K562 (cell line): ENCODE measurements around the gene IL4I1. TPM values are rescaled to one million over a fixed set of nuclear protein-coding genes. Genes with fewer than 3 reads are reported as not detected.

Experiments used
- EZH2 ChIP-seq: IDR thresholded peaks from 2 replicates; pipeline ENCODE4 v1.6.1; 2012; ENCODE audit warnings: low read depth, mild to moderate bottlenecking, inconsistent platforms, low read length, borderline replicate concordance
- HDAC6 ChIP-seq: IDR thresholded peaks from 2 replicates; pipeline ENCODE4 v1.6.1; 2012; ENCODE audit warnings: low read depth, mild to moderate bottlenecking, control low read depth, inconsistent platforms, low read length, moderate library complexity
- HMGN3 ChIP-seq: IDR thresholded peaks from 2 replicates; pipeline ENCODE4 v1.6.1; 2011; ENCODE audit warnings: borderline replicate concordance, low read depth, mild to moderate bottlenecking, mixed read lengths, low read length; ENCODE audit not compliant: insufficient read length; ENCODE audit errors: extremely low read depth
- IRF2 ChIP-seq: sonication (generic); formaldehyde crosslinking; IDR thresholded peaks from 2 replicates; pipeline ENCODE4 v1.8.1; 2022; ENCODE audit warnings: mild to moderate bottlenecking, missing genetic modification reagents
- IRF9 ChIP-seq: fragments of 450-650 bp; IDR thresholded peaks from 2 replicates; pipeline ENCODE4 v1.6.1; 2016; ENCODE audit warnings: missing biosample characterization, missing genetic modification characterization
- MAX ChIP-seq: sonication (generic); formaldehyde crosslinking; IDR thresholded peaks from 2 replicates; pipeline ENCODE4 v1.9.0; 2022; ENCODE audit warnings: mild to moderate bottlenecking, missing genetic modification reagents
- MBD2 ChIP-seq: sonication (generic); IDR thresholded peaks from 2 replicates; pipeline ENCODE4 v1.6.1; 2016; ENCODE audit warnings: low read depth, borderline replicate concordance
- NFXL1 ChIP-seq: fragments of 450-650 bp; formaldehyde crosslinking; IDR thresholded peaks from 2 replicates; pipeline ENCODE4 v1.4.0; 2021; ENCODE audit warnings: mild to moderate bottlenecking
- NR2C2 ChIP-seq, 2 experiments: fragments of 200-800 bp in 1 of 2; sonication (Bioruptor generic) in 1 of 2; sonication (generic) in 1 of 2; formaldehyde crosslinking in 1 of 2; IDR thresholded peaks; 2 replicates each; pipeline versions ENCODE4 v1.6.1 to v1.8.0; 2016 to 2022; ENCODE audit warnings: mild to moderate bottlenecking in 1 of 2, missing compliant biosample characterization in 1 of 2, missing genetic modification characterization in 1 of 2, missing genetic modification reagents in 1 of 2
- REST ChIP-seq, 2 experiments: fragments of 450-650 bp; formaldehyde crosslinking in 1 of 2; IDR thresholded peaks; 2 replicates each; pipeline versions ENCODE4 v1.4.0 to v1.6.1; 2014 to 2020; ENCODE audit warnings: mild to moderate bottlenecking in 2 of 2, borderline replicate concordance in 1 of 2, low read depth in 1 of 2
- SLC30A9 ChIP-seq: fragments of 250-450 bp; sonication (Bioruptor Pico); IDR thresholded peaks from 2 replicates; pipeline ENCODE4 v1.8.0; 2022; ENCODE audit warnings: mild to moderate bottlenecking, moderate library complexity
- SMARCA4 ChIP-seq: fragments of 450-650 bp; IDR thresholded peaks from 2 replicates; pipeline ENCODE4 v1.6.1; 2016
- SP1 ChIP-seq: sonication (generic); formaldehyde crosslinking; IDR thresholded peaks from 2 replicates; pipeline ENCODE4 v1.8.1; 2022; ENCODE audit warnings: mild to moderate bottlenecking, missing genetic modification reagents
- XRCC5 ChIP-seq: fragments of 200-400 bp; formaldehyde crosslinking; IDR thresholded peaks from 2 replicates; pipeline ENCODE4 v1.6.1; 2017; ENCODE audit warnings: low read depth, mild to moderate bottlenecking, low read length
- ZBTB1 ChIP-seq: sonication (generic); formaldehyde crosslinking; IDR thresholded peaks from 2 replicates; pipeline ENCODE4 v1.8.1; 2023; ENCODE audit warnings: missing genetic modification reagents, low read depth, mild to moderate bottlenecking, borderline replicate concordance
- ZNF165 ChIP-seq: fragments of 250-450 bp; sonication (Bioruptor Pico); IDR thresholded peaks from 2 replicates; pipeline ENCODE4 v1.4.0; 2020; ENCODE audit warnings: borderline replicate concordance
- ZNF717 ChIP-seq: fragments of 250-450 bp; sonication (Bioruptor Pico); IDR thresholded peaks from 2 replicates; pipeline ENCODE4 v1.5.0; 2021
- polyA plus RNA-seq, 8 experiments: library from polyadenylated mRNA; depleted of rRNA in 4 of 8; stranded (reverse) in 5 of 8; unstranded in 3 of 8; fragments of >200 nt; fragmentation: Nextera tagmentation in 2 of 8; fragmentation: Illumina TruSeq in 1 of 8; extraction: Ambion mirVana in 2 of 8; extraction: Trizol in 1 of 8; gene quantifications; 2 replicates each; pipeline versions ENCODE4 v1.2.1 to v1.2.3, GENCODE V29; 2011 to 2014; ENCODE audit warnings: inconsistent platforms in 1 of 8, missing spikeins in 1 of 8
- total RNA-seq, 7 experiments: library from RNA; depleted of rRNA in 6 of 7; stranded (reverse); fragments of >200 nt in 6 of 7; fragmentation: Illumina TruSeq in 2 of 7; extraction: Trizol in 2 of 7; gene quantifications; 2 replicates each; pipeline versions ENCODE4 v1.2.1 to v1.2.3, GENCODE V29; 2011 to 2021; ENCODE audit warnings: low replicate concordance in 1 of 7

IL4I1 gene
- total and polyA plus RNA-seq, 9 of the 15 experiments (the other 6 are each of a cell fraction or from before 2014, with no cell fraction given): 0.06 to 0.95 (median 0.43) TPM; not detected in 2

- TF ChIP-seq XRCC5: peak; percentile 32
- no peak for TF ChIP-seq HMGN3
- peak; percentile 90 for TF ChIP-seq REST (IDR thresholded peaks at IDR 0.05; ENCODE audit: borderline replicate concordance)
- peak; percentile 19 for TF ChIP-seq REST (CRISPR knock-in tag; IDR thresholded peaks at IDR 0.05; ENCODE audit: low read depth)
- TF ChIP-seq HDAC6: no peak
- TF ChIP-seq NR2C2 (CRISPR knock-in tag; IDR thresholded peaks at IDR 0.05): no peak
- peak; percentile 95 for TF ChIP-seq NR2C2 (tag; IDR thresholded peaks at IDR 0.05)
- TF ChIP-seq SP1 (CRISPR knock-in tag): peak; percentile 91
- TF ChIP-seq IRF2 (CRISPR knock-in tag): no peak
- 0 out of 2 replicates have a peak, but pooled peaks have one; percentile 13 for TF ChIP-seq SMARCA4
- TF ChIP-seq MBD2: peak; percentile 97
- TF ChIP-seq MAX (CRISPR knock-in tag): peak; percentile 90
- no peak for TF ChIP-seq EZH2
- no peak for TF ChIP-seq ZNF717 (CRISPR knock-in tag)
- TF ChIP-seq ZBTB1 (CRISPR knock-in tag): no peak
- TF ChIP-seq ZNF165: no peak
- TF ChIP-seq NFXL1 (CRISPR knock-in tag): no peak
- no peak for TF ChIP-seq SLC30A9
- TF ChIP-seq IRF9 (tag): no peak
Observed at GRCh38 chr19:49877020-49877878, 19.4 kb downstream of the IL4I1 start, which contains the start of the genes AKT1S1 and TBC1D17 (continued).
